KMS-11 (cell line): Measurements from ENCODE around the gene OR2AG1.

ENCODE experiments used
- H2AFZ ChIP-seq: fragments of 200-600 bp; sonication (generic); 2 replicates; pipeline ENCODE4 v1.6.1; 2016; ENCODE audit warnings: antibody characterized with exemption, mixed run types, low read depth
- H3K27ac ChIP-seq: fragments of 200-600 bp; sonication (generic); 2 replicates; pipeline ENCODE4 v1.6.1; 2016; ENCODE audit warnings: mild to moderate bottlenecking, mixed run types
- H3K27me3 ChIP-seq: fragments of 200-600 bp; sonication (generic); 2 replicates; pipeline ENCODE4 v1.6.1; 2017; ENCODE audit warnings: mild to moderate bottlenecking, low read depth, mixed run types, moderate library complexity; ENCODE audit not compliant: insufficient read depth
- H3K36me3 ChIP-seq: fragments of 200-600 bp; sonication (generic); 2 replicates; pipeline ENCODE4 v1.6.1; 2017; ENCODE audit warnings: mild to moderate bottlenecking, mixed run types; ENCODE audit not compliant: insufficient read depth
- H3K4me1 ChIP-seq: fragments of 200-600 bp; sonication (generic); 2 replicates; pipeline ENCODE4 v1.6.1; 2016; ENCODE audit warnings: mild to moderate bottlenecking, low read depth, mixed run types; ENCODE audit not compliant: poor library complexity, severe bottlenecking
- H3K4me2 ChIP-seq: fragments of 200-600 bp; sonication (generic); 2 replicates; pipeline ENCODE4 v1.7.0; 2016; ENCODE audit warnings: mild to moderate bottlenecking, mixed run types
- H3K4me3 ChIP-seq: fragments of 200-600 bp; sonication (generic); IDR thresholded peaks from 2 replicates; pipeline ENCODE4 v1.6.1; 2017; ENCODE audit warnings: low read depth, low read length, mixed read lengths; ENCODE audit not compliant: insufficient read depth
- H3K79me2 ChIP-seq: fragments of 200-600 bp; sonication (generic); 2 replicates; pipeline ENCODE4 v1.6.1; 2016; ENCODE audit warnings: low read depth, mixed run types; ENCODE audit not compliant: insufficient read depth
- H3K9ac ChIP-seq: fragments of 200-600 bp; sonication (generic); 2 replicates; pipeline ENCODE4 v1.6.1; 2016; ENCODE audit warnings: mild to moderate bottlenecking, mixed run types
- H4K20me1 ChIP-seq: fragments of 200-600 bp; sonication (generic); 2 replicates; pipeline ENCODE4 v1.6.1; 2016; ENCODE audit warnings: mild to moderate bottlenecking, mixed run types; ENCODE audit not compliant: insufficient read depth
- TF ChIP-seq, protein P1 (sequence below): fragments of 200-600 bp; sonication (generic); conservative IDR thresholded peaks from 2 replicates; pipeline ENCODE4 v1.6.1; 2017; ENCODE audit warnings: low read depth, mild to moderate bottlenecking, antibody characterized with exemption, low read length, moderate library complexity, mixed read lengths

Gene OR2AG1

DNA sequence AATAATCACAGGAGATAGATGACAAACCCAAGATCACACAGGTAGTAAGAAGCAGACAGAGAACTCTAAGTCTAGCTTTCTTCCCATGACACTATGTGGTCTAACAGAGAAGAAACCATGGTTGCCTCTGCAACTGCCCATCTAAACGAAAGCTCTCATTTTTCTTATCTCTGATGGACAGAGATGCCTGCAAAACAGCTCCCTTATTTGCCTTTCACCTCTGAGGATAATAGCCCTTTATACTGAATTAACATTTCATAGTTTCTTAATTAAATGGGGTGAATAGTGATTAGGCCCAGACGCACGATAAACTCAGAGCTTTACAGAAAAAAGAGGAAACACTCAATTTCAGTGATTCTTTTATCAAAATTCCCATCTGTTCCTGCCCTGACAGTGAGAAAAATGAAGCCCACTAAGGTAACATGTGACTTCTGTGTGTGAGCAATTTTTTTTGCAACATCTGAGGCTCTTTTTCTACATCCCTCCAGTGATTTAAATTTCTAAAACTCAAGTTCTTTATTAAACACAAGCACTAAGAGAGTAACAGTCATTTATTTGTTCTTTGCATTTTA, 35.6 kb upstream of the OR2AG1 start:
- no peaks in the 10 kb centered on the region for H3K36me3 ChIP-seq
- no peaks in the 10 kb centered on the region for H4K20me1 ChIP-seq
- H3K4me3 ChIP-seq, result no peak overlapping the region
- H3K27ac ChIP-seq, result no peak overlapping the region
- H3K79me2 ChIP-seq, result no peaks in the 10 kb centered on the region
- TF ChIP-seq, protein P1, sequence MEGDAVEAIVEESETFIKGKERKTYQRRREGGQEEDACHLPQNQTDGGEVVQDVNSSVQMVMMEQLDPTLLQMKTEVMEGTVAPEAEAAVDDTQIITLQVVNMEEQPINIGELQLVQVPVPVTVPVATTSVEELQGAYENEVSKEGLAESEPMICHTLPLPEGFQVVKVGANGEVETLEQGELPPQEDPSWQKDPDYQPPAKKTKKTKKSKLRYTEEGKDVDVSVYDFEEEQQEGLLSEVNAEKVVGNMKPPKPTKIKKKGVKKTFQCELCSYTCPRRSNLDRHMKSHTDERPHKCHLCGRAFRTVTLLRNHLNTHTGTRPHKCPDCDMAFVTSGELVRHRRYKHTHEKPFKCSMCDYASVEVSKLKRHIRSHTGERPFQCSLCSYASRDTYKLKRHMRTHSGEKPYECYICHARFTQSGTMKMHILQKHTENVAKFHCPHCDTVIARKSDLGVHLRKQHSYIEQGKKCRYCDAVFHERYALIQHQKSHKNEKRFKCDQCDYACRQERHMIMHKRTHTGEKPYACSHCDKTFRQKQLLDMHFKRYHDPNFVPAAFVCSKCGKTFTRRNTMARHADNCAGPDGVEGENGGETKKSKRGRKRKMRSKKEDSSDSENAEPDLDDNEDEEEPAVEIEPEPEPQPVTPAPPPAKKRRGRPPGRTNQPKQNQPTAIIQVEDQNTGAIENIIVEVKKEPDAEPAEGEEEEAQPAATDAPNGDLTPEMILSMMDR, result no peak
- no peak overlapping the region for H3K9ac ChIP-seq
- H3K4me1 ChIP-seq, result peaks cover 13% of the 10 kb centered on the region
- H2AFZ ChIP-seq, result no peak overlapping the region
- no peaks in the 10 kb centered on the region for H3K27me3 ChIP-seq
- H3K4me2 ChIP-seq, result no peak overlapping the region

DNA sequence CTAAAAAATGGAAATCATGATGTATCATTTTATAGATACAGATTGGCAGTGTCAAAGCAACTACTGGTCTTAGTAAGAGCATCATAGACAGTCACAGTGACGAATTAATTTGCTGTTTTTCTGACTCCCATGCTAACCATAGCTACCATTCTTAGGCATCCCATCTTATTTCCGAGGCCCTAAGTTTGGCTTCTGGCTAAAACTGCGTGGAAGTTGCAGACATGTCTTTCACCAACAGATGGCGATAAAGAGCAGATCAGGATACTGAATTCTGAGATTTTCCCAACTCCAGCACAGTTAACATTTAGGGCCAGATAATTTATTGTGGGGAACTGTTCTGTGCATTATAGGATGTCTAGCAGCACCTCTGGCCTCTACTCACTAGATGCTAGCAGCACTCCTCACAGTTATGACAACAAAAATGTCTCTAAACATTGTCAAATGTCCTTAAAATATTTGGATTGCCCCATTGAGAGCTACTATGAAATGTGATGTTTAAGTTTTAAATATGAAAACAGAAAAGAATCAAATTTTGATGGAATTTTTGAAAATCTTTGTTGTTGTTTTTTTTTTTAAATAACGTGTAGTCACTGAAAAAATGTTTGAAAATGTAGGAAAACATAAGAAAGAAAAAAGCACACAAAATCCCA, 27.4 kb upstream of the OR2AG1 start:
- no peak overlapping the region for H3K27ac ChIP-seq
- no peaks in the 10 kb centered on the region for H3K27me3 ChIP-seq
- H3K4me2 ChIP-seq, result no peak overlapping the region
- no peaks in the 10 kb centered on the region for H3K36me3 ChIP-seq
- TF ChIP-seq, protein P1, result peak; percentile 84
- no peak overlapping the region for H3K4me3 ChIP-seq
- H3K79me2 ChIP-seq, result no peaks in the 10 kb centered on the region
- no peaks in the 10 kb centered on the region for H4K20me1 ChIP-seq
- peak overlapping the region; percentile 25; the same call in 1 of the 2 replicates for H2AFZ ChIP-seq
- no peak overlapping the region for H3K9ac ChIP-seq
- H3K4me1 ChIP-seq, result no peaks in the 10 kb centered on the region

DNA sequence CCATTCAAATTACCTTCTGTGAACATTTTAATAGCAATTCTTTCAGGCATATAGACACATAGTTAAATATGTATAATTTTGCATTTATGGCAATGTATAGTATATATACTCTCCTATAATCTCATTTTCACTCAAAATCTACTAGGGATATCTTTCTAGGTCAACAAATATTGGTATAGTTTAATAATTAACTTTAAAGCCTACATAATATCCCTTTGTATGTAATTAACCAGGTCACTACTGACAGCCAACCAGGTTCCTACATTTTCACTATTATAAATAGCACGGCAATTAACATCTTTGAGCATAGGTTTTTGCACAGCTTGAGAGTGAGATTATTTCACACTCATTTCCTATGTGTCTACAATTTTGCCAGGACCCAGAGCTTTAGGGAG, 26.9 kb upstream of the OR2AG1 start:
- TF ChIP-seq, protein P1, result no peak
- Histone ChIP-seq H3K79me2 (no peaks in the 10 kb centered on the region), H3K4me1 (no peaks in the 10 kb centered on the region), H3K27ac (no peak overlapping the region), H3K27me3 (no peaks in the 10 kb centered on the region), H3K4me3 (no peak overlapping the region), H3K36me3 (no peaks in the 10 kb centered on the region), H3K4me2 (no peak overlapping the region), H3K9ac (no peak overlapping the region), H4K20me1 (no peaks in the 10 kb centered on the region), H2AFZ (no peak overlapping the region)

DNA sequence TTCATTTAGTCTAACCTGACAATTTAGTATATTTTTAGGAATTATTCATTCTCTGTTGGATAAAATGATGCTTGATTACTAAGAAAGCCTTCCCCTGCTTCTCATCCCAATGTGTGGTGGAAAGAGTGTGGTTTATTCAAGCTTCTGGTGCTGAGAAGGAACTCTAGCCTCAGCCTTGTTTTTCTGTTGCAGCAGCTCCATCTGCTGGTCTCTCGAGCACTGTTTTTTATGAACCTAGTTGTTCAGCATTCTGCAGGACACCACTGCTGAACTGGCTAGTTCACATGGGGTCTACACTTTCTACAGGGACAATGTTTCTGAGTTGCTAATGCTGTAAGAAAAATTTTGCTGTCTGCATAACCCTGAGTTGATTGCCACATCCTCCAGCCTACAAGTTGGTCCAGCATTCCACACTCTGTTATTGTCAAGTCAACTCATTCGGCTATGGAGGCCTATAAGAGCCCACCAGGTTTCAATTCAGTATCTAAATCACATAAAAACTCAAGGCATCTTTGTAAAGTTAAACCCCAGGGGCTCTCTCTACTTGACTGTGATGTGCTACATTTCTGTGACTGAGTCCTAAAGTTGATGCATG, 25.4 kb upstream of the OR2AG1 start:
- Histone ChIP-seq H3K4me3 (no peak overlapping the region), H3K27me3 (no peaks in the 10 kb centered on the region), H3K27ac (no peak overlapping the region), H3K36me3 (no peaks in the 10 kb centered on the region), H4K20me1 (no peaks in the 10 kb centered on the region), H3K9ac (no peak overlapping the region), H2AFZ (no peak overlapping the region), H3K79me2 (no peaks in the 10 kb centered on the region), H3K4me1 (no peaks in the 10 kb centered on the region), H3K4me2 (no peak overlapping the region)
- TF ChIP-seq, protein P1, result peak; percentile 62
